Astrocyte of the spinal cord (primary cell): ENCODE data around the gene SCNN1B.
A peak's percentile ranks its signal among the peaks of the same experiment; 100 is the strongest.

Experiments
- DNase-seq: peaks from one replicate; pipeline ENCODE4 v3.0.0; 2011; ENCODE audit warnings: low read depth, low spot score
- H3K4me3 ChIP-seq: 2 replicates; pipeline ENCODE4 v1.5.1; 2011; ENCODE audit warnings: low read depth, mild to moderate bottlenecking, low read length, moderate library complexity
- in situ Hi-C: cut with HindIII; loops from 2 replicates; pipeline ENCODE4 v1.10.0; 2017; ENCODE audit warnings: low sequenced_read_pairs
- TF ChIP-seq, protein P1 (sequence below): IDR thresholded peaks from 2 replicates; pipeline ENCODE4 v1.5.1; 2012; ENCODE audit warnings: low read depth, mild to moderate bottlenecking, low read length, inconsistent platforms

SCNN1B gene

DNA sequence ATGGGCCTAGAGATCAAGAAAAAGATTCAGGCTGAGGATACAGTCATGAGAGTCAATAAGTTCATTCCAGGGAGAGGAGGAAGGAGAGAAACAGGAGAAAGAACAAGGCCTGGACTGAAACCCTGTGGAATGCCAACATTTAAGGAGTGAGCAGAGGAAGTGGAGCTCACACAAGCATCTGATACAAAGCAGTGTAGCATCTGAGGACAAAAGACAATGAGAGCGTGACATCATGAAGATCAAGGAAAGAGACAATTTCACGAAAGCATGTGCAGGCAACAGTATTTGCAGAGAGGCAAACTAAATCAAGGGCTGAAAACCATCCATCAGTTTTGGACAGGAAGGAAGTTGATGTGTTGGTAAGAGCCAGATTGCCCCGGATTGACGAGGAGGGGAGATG lies 25.3 kb upstream of the SCNN1B start:
- no peak overlapping the region for H3K4me3 ChIP-seq
- TF ChIP-seq, protein P1, sequence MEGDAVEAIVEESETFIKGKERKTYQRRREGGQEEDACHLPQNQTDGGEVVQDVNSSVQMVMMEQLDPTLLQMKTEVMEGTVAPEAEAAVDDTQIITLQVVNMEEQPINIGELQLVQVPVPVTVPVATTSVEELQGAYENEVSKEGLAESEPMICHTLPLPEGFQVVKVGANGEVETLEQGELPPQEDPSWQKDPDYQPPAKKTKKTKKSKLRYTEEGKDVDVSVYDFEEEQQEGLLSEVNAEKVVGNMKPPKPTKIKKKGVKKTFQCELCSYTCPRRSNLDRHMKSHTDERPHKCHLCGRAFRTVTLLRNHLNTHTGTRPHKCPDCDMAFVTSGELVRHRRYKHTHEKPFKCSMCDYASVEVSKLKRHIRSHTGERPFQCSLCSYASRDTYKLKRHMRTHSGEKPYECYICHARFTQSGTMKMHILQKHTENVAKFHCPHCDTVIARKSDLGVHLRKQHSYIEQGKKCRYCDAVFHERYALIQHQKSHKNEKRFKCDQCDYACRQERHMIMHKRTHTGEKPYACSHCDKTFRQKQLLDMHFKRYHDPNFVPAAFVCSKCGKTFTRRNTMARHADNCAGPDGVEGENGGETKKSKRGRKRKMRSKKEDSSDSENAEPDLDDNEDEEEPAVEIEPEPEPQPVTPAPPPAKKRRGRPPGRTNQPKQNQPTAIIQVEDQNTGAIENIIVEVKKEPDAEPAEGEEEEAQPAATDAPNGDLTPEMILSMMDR, result no peak
- DNase-seq, result no peak
- in situ Hi-C loops, result no loop called here

DNA sequence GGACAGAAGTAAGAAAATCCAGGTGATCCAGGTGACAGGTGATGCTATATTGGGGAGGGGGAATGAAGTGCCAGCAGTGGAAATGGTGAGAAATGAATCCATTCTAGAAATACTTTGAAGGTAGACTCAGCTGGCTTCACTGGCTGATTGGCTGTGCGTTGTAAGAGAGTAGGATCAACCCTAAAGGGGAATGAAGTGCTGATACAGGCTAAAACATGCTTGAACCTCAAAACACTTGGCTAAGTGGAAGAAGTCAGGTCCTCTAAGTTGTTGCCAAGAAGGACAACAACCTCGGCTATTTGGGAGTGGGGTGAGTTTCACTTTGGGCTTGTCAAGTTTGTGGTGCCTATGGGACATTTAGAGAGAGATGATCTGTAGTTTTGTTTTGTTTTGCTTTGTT lies 24.1 kb upstream of the SCNN1B start:
- TF ChIP-seq, protein P1, result no peak
- no peak for DNase-seq
- no peak overlapping the region for H3K4me3 ChIP-seq
- in situ Hi-C loops, result no loop called here

DNA sequence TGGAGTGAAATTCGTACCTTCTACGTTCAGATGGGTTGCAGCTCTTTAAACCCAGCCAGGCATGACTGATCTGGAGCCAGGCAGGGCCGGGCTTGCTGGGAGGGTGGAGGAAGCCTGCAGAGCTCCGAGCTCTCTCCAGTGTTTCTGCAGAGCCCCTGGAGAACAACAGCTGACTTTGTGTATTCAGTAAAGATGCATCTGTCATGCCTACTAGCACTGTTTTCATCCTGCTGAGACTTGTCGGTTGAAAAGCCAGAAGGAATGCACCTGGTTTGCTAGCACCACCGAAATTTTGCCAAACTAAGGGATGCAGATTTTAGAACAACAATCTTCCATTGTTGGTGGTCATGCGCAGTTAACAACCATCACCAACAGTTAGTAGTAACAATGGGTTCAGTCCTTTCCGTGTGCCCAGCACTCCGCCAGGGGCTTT lies 22.4 kb upstream of the SCNN1B start:
- in situ Hi-C loops, result no loop called here
- H3K4me3 ChIP-seq, result no peak overlapping the region
- TF ChIP-seq, protein P1, result no peak
- DNase-seq, result no peak

DNA sequence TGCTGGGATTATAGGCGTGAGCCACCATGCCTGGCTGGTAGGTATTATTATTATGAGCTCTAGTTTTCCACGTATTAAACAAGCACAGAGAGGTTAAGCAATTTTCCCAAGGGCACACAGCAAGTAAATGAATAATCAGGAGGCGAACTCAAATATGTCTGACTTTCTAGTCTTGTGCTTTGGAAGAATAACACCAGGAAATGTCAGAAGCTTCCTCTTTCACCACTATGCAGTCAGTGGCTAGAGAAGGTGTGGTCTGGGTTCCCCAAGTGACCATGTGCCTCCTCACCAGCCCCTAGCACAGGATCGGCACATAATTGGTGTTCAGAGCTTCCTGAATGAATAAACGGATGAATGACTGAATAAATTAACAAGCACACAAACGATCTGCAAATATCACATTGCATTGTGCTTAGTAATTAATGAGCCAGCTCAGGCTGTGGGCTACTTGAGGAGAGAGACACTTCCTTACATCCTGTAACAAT lies 21.6 kb upstream of the SCNN1B start:
- TF ChIP-seq, protein P1, result no peak
- H3K4me3 ChIP-seq, result no peak overlapping the region
- DNase-seq, result peak; percentile 3
- in situ Hi-C loops, result no loop called here

DNA sequence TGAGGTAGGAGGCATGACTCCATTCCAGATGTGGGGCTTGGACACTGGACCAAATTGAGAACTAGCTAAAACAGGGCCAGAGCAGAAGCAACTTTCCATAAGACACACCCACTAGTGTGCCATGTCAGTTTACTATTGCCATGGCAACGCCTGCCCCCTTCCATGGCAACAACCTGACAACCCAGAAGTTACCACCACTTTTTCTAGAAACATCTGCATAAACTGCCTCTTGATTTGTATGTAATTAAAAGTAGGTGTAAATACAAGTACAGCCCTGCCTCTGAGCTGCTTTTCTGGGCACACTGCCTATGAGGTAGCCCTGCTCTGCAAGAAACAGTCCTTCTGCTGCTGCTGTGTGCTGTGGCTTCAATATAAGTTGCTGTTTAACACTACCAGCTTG lies 19.5 kb upstream of the SCNN1B start:
- no peak for DNase-seq
- in situ Hi-C loops, result no loop called here
- no peak overlapping the region for H3K4me3 ChIP-seq
- TF ChIP-seq, protein P1, result no peak

DNA sequence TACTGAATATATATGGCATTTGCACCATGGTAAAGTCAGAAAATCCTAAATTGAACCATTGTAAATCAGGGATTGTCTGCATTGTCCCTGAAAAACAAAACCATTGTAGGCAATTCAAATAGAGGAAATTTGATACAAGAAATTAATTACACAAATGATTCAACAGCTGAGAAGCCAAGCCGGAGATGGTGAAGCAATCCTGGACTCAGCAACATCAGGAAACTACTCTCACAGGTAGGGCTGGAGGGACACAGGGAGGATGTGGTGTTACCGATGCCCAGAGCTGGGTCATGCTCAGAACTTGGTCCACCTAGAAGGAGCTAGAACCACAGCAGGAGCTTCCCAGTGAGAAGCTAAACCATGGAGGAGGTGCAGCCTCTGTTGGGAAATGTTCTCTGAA lies 18.5 kb upstream of the SCNN1B start:
- TF ChIP-seq, protein P1, result no peak
- in situ Hi-C loops, result no loop called here
- H3K4me3 ChIP-seq, result no peak overlapping the region
- DNase-seq, result no peak

DNA sequence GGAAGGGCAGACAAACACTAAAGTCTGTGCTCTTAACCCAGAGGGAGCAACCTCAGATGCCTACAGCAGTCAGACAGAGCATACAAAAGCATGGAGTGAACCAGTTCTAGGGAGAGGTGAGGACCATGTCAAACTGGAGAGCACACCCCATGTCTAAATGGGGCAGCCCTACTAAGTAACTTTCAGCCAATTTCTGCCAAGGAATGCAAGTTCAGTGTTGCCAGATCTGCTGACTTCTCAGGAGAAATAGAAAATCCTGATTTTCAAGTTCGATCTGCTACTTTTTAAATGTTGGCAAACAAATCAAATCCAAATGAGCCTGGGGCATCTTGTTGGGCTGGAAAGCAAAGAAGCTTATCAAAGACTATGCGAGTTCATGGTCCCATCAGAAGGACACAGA lies 17.5 kb upstream of the SCNN1B start:
- in situ Hi-C loops, result no loop called here
- no peak for DNase-seq
- TF ChIP-seq, protein P1, result no peak
- no peak overlapping the region for H3K4me3 ChIP-seq
